ENCODE measurements around the gene AGO3.

AGO3 gene

GRCh38 chr1:35932941-35933340, 2.0 kb downstream of the AGO3 start:
- no peak for DNase-seq (ENCODE audit: low read depth)
- no peak overlapping the region for H3K4me3 ChIP-seq (ENCODE audit: low read length)
- no peak for TF ChIP-seq CTCF (conservative IDR thresholded peaks at IDR 0.05; ENCODE audit: low read length)

- peak; percentile 9 for DNase-seq (ENCODE audit: low read depth)
- no peak for TF ChIP-seq CTCF (conservative IDR thresholded peaks at IDR 0.05; ENCODE audit: low read length)
- H3K4me3 ChIP-seq (ENCODE audit: low read length): no peak overlapping the region
Observed at GRCh38 chr1:35935442-35936388, 4.8 kb downstream of the AGO3 start.

DNA sequence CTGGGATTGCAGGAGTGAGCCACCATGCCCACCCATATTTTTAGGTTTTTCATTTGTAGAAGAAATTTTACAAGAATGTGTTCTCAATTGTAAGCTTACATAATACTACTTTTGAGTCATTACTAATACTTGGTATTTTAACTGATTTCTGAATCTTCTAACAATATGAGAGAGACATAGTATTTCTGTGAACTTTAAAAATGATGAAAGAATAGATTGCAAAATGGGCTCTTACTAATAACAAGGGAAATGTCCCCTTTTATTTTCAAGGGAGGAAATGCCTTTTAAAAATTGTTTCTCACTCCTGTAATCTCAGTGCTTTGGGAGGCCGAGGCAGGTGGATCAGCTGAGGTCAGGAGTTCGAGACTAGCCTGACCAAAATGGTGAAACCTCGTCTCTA, 5.9 kb downstream of the AGO3 start:
- TF ChIP-seq CTCF (conservative IDR thresholded peaks at IDR 0.05; ENCODE audit: low read length): no peak
- H3K4me3 ChIP-seq (ENCODE audit: low read length): no peak overlapping the region
- DNase-seq (ENCODE audit: low read depth): peak; percentile 34

DNA sequence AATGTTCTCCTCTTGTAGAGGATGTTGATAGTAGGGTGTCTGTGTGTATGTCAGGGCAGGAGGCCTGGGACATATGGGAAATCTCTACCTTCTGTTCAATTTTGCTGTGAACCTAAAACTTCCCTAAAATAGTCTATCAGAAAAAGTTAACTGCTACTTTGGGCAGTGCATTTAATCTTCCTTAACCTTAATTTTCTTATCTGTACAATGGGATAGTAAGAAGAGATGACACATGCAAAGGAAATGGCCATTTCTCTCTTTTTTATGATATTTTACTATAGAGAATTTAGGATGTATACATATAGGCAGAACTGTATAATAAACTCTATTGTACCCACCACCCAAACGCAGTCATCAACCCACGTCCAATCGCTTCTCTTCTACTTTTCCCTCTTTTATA, 8.6 kb downstream of the AGO3 start:
- H3K4me3 ChIP-seq (ENCODE audit: low read length): no peak overlapping the region
- DNase-seq (ENCODE audit: low read depth): no peak
- no peak for TF ChIP-seq CTCF (conservative IDR thresholded peaks at IDR 0.05; ENCODE audit: low read length)

GRCh38 chr1:35945327-35945726, 14.4 kb downstream of the AGO3 start:
- H3K4me3 ChIP-seq (ENCODE audit: low read length): no peak overlapping the region
- TF ChIP-seq CTCF (conservative IDR thresholded peaks at IDR 0.05; ENCODE audit: low read length): no peak
- DNase-seq (ENCODE audit: low read depth): no peak

GRCh38 chr1:35947547-35947946, 16.6 kb downstream of the AGO3 start:
- DNase-seq (ENCODE audit: low read depth): no peak
- no peak for TF ChIP-seq CTCF (conservative IDR thresholded peaks at IDR 0.05; ENCODE audit: low read length)
- H3K4me3 ChIP-seq (ENCODE audit: low read length): no peak overlapping the region

GRCh38 chr1:35958558-35958957, 27.7 kb downstream of the AGO3 start:
- no peak for TF ChIP-seq CTCF (conservative IDR thresholded peaks at IDR 0.05; ENCODE audit: low read length)
- no peak for DNase-seq (ENCODE audit: low read depth)
- no peak overlapping the region for H3K4me3 ChIP-seq (ENCODE audit: low read length)
